ENCODE data around the gene TOR3A.
"Not testable (repeated sequence)": the region's sequence is repeated elsewhere in the genome, so short reads cannot be mapped to it uniquely, and the experiment has no call there.

The TOR3A gene

DNA sequence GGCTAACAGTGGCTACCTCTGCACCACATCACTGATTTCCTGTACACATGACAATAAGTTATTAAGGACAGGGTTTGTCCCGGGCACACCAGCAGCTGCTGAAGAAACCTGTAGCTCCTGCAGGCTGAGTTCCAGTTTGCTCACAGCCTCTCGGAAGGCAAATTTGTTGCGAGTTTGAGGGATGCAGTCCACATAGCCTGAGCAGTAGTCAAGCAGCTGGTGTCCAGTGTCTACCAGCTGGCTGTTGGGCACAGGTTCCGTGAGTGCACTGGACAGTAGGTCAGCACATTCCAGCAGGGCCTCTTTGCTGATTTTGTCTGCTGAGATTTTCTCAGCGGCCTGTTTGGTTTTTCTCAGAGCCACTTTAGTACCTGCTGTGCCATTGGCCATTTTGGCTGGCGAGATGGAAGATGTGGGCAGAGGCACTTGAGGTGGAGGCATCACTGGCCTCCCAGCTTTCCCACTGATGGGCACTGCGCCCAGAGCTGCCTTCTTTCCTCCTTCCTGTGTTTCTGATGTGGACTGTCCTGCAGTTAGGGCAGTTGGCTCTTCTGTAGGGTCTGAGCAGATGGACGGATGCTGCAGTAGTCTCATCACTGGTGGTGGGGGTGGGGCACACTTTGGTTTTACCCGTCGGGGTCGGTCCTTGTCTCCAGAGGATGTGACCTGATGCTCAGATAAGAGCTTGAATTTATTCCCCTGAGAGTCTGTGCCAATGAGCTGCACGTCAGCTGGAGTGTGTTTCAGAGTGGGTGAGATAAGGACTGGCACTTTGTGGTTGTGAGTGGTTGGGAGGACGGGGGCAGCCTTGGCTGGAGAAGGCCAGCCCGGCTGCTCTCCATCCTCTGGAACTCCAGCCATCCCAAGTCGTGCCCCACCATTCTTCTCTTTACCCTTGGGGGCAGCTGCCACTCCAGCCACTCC is 26.1 kb downstream of the TOR3A start:
- DNase-seq (ENCODE audit: low spot score), result no peak

DNA sequence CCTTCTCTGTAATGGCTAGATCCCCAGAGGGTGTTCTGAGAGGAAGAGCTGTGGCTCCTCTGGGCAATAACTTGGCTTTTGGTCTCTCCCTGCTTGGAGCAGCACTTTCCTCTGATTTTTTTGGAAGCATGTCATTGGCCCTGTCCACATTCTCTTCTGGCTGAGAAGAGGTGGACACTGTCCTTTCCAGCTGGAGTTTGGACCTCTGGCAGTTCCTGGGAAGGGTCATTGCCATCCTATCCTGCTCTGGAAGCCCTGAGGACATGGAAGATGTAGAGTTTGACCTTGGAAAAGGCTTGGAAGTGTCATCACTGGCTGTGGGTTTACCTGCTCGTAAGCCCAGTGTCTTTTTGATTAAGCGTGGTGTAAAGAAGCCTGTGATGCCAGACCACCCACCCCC is 26.8 kb downstream of the TOR3A start:
- no peak for DNase-seq (ENCODE audit: low spot score)

DNA sequence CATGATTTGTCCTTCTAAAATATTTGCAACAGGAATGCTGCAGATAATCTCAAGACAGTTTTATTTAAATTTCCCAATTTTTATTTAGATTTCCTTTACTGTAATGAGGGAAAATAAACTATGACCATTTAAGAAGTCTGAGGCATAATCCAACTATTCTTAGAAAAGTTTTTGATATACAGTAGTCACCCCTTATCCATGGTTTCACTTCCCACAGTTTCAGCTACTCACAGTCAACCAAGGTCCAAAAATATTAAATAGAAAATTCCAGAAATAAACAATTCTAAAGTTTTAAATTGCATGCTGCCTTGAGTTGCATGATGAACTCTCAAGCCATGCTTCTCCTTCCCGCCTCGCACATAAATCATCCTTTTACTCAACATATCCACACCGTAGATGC is 33.3 kb downstream of the TOR3A start:
- DNase-seq (ENCODE audit: low spot score), result no peak

DNA sequence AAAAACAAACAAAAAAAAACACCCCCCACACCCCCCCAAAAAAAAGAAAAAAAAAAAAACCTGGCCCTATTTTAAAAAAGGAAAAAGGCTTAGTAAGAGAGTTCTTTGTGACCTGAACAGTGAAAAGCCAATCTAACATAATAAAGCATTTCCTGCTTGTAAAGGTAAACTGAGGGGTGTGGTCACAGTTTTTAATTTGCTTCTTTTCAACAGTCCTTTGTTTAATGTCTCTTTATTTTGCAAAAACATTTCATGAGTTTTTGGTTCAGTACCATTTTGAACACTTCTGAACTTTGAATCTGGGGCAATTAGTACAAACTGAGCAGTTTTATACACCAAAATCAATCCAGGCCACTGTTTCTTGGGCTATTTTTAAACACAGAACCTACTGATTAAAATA is 37.6 kb downstream of the TOR3A start:
- DNase-seq (ENCODE audit: low spot score), result no peak

DNA sequence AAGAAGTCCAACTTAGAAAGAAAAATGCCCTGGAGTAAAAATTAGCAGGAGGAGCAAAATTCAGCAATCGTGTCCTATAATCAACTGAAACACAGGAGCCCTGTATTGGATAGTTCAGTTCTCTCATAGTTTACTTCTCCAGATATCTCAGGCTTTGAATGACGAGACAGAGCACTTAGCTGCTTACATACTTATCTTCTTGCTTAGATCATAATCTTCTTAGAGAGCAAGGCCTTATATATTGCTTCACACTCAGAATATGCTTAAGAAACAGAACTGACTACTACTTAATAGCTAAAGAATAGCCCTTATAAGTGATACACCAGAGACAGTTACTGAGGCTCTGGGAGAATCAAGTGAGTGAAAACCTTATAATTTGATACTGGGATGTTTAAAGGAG is 38.9 kb downstream of the TOR3A start:
- DNase-seq (ENCODE audit: low spot score), result no peak

DNA sequence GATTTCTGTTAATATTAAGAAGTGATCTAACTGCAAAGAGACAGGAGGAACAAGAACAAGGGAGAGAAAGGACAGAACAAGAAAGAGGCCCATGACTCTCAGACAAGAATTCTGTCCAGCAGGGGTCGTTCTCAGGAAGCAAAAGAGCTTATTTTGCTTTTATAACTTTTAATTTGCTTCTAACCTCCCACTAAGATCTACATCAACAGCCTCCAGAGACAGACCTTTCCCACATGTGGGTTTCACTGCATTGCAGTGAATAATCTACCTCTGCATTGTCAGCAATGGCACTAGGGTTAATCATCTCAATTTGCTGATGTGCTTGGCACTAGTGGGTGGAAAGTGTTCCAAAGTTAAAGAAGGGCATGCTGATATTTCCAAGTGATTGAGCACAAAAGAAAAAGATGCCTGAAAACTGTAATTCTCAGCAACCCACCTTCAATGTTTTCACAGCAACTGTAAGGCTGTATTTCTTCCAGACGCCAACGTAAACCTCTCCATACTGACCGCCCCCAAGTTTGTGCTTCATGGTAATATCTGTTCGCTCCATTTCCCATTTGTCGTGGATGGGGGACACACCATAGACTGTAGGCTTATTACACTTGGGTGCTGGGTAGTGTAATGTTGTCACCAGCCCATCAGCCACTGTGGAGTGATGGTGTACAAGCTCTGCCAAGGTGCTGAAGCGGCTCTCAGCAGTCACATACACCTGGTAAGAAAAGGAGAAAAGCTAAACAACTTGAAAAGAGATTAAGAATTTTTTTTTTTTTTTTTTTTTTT is 39.5 kb downstream of the TOR3A start:
- DNase-seq (ENCODE audit: low spot score), result peak; percentile 44

DNA sequence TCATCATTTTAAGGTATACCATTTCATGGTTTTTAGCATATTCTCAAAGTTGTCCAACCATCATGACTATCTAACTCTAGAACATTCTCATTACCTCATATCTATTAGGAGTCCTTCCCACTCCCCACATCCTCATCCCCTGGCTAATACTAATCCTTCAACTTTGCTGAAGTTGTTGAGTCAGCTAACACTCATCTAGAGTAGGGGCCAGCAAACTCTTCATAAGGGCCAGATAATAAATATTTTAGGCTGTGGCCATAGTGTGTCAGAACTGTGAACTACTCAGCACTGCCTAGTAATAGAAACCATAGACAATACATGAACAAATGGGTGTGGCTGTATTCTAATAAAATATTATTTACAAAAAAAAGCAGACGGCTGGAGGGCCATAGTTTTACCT is 43.0 kb downstream of the TOR3A start:
- DNase-seq (ENCODE audit: low spot score), result no peak

DNA sequence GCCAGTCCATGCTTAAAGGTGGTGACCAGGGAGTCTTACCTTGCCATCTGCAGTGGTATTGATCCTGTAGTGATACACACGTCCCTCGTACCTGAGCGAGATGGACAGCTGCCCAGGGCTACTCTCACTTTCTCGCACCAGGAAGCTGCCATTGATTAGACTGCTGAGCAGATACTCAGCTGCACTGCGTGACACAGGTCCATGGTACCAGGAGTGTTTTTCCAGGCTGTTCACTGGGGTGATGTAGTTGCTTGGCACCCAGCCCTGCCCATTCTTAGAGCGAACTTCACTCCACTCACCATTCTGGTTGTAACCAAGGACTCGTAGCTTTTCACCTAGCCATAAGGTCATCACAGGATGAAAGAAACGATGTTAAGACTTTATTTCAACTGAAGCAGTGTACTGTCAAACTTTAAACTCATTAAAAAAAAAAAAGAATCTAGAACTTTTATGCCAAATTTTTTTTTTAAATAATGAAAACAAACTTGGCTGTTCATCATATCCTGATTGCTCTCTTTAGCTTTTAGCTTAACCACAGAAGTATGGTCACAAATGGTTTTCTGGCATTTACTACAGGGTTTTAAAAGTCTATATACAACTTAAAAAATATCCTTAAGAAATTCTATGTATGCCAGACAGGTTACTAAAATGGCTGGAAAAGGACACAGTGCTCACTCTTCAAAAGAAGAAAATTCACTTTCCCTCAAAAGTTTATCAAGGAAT is 44.6 kb downstream of the TOR3A start:
- no peak for DNase-seq (ENCODE audit: low spot score)

DNA sequence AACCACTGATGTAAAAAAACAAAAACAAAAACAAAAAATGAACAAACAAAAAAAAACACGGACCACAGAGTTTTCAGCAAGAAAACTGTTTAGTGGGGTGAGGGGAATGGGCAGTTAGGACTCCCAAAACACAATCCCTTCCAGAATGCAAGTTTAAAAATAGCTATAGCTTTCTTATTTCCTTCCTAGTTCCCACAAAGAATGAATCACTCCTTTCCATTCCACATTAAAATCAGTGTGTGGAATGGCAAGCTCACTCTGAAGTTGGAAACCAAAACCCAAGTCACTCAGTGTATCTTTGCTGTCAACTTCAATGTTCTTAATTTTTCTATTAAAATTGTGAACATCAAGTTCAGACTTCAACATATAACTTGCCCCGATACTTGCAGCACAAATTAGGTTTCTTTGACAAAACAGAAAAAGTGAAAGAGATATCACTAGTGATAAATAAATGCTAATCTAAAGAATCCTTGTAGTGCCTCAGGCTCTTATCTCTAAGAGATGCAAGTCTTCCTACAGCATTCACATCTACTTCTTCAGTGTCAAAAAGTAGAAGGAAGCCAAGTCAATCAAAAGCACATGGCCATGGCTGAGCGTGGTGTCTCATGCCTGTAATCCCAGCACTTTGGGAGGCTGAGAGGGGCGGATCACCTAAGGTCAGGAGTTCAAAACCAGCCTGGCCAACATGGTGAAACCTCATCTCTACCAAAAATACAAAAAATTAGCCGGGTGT is 45.5 kb downstream of the TOR3A start:
- DNase-seq (ENCODE audit: low spot score), result no peak

DNA sequence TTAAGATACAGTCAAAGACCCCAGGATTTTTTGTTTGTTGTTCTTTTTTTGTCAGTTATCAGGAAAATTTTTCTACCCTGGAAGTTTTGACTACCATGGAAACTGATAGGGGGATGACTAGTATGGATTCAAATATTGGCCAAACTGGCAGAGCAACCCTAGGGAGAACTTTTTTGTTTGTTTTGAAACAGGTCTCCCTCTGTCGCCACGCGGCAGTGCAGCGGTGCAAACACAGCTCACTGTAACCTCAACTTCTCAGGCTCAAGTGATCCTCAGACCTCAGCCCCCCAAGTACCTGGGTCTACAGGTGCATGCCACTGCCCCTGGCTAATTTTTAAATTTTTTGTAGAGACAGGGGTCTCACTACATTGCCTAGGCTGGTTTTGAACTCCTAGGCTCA is 46.6 kb downstream of the TOR3A start:
- DNase-seq (ENCODE audit: low spot score), result no peak

DNA sequence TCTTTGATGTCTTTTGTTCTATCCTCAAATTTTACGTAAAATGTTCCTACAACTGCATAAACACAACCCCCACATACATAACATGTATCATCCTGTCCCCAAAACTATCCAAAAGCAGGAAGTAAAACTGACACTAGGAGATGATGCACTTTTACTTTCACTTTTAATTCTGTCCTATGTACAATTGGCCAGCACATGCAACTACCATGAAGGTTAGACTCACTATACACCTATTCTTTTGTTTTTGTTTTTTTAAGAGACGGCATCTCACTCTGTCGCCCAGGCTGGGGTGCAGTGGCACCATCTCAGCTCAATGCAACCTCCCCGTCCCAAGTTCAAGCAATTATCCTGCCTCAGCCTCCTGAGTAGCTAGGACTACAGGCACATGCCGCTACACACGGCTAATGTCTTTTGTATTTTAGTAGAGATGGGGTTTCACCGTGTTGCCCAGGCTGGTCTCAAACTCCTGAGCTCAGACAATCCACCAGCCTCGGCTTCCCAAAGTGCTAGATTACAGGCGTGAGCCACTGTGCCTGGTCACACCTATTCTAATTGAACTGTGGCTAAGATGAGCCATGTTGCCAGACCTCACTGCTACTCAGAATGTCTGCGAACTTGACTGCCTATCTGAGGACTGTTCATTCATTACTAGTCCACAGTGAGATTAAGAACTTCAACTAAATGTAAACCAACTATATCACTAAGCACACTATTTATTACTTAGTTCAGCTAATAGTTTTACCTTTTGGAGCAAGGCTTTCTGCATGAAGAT is 48.0 kb downstream of the TOR3A start:
- peak; percentile 11 for DNase-seq (ENCODE audit: low spot score)

DNA sequence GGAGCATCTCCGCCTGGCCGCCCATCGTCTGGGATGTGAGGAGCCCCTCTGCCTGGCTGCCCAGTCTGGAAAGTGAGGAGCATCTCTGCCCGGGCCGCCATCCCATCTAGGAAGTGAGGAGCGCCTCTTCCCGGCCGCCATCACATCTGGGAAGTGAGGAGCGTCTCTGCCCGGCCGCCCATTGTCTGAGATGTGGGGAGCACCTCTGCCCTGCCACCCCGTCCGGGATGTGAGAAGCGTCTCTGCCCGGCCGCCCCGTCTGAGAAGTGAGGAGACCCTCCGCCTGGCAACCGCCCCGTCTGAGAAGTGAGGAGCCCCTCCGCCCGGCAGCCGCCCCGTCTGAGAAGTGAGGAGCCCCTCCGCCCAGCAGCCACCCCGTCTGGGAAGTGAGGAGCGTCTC is 53.3 kb downstream of the TOR3A start:
- not testable (repeated sequence) for DNase-seq (ENCODE audit: low spot score)

DNA sequence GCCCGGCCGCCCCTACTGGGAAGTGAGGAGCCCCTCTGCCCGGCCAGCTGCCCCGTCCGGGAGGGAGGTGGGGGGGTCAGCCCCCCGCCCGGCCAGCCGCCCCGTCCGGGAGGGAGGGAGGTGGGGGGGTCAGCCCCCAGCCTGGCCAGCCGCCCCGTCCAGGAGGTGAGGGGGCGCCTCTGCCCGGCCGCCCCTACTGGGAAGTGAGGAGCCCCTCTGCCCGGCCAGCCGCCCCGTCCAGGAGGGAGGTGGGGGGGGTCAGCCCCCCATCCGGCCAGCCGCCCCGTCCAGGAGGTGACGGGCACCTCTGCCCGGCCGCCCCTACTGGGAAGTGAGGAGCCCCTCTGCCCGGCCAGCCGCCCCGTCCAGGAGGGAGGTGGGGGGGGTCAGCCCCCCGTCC is 53.8 kb downstream of the TOR3A start:
- not testable (repeated sequence) for DNase-seq (ENCODE audit: low spot score)

DNA sequence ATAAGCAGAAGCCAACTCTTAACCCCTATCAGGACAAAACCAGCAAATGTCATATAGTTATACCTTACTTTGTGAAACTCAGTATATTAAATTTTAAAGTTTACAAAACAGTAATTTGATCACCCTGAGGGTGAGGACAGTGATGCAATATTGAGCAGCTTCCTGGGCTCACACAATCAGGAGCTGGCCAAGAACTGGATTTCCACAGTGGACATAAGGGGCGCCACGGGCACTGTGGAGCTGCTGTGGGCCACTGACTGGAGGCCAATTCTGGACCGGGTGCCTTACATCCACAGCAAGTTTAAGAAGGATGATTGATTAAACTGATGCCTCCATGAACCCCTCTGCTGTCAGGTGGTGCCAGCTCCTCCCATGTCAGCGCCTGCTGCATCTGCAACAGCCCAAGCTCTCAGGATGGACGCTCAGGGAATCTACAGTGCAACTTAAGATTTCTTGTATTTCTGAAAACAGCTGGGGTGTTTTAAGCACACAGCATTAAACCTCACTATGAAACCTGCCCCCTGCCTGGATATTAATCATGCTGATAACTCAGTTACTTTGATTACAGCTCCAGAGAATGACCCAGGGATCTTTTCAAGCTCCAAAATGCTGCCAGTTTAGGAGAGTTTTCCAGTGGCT is 55.9 kb downstream of the TOR3A start:
- DNase-seq (ENCODE audit: low spot score), result no peak

DNA sequence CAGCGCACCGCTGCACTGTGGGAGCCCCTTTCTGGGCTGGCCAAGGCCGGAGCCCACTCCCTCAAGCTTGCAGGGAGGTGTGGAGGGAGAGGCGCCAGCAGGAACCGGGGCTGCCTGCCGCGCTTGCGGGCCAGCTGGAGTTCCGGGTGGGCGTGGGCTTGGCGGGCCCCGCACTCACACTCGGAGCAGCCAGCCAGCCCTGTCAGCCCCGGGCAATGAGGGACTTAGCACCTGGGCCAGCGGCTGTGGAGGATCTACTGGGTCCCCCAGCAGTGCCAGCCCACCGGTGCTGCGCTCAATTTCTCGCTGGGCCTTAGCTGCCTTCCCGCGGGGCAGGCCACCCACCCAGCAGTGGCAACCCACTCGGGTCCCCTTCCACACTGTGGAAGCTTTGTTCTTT is 56.9 kb downstream of the TOR3A start:
- DNase-seq (ENCODE audit: low spot score), result not testable (repeated sequence)

DNA sequence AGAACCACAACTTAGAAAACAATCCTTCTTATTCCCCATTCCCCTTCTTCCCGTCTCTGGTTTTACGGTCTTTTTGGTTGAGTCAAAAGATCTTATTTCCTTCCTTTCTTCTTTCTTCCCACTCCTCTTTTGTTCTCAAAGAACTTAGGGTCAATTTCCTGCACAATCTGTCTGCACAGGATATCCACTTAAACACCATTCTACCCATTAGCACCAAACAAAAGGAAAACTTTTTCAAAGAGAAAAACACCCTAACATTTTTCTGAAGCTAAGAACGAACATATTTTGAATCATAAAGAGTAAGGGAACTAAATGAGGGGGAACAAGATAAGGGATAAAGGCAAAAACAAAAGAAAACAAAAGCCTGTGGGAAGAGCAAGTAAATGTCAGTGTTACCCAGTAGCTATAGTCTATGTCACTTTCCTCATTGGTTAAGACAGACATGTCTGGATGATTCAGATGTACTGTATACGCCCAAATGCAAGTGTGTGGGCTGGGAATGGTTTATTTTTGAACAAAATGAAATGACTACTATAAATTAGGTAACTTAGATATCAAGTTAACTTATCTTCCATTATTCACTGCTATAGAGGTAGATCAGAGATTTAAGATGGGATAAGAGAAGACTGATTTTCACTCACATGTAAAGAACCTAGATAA is 59.9 kb downstream of the TOR3A start:
- DNase-seq (ENCODE audit: low spot score), result no peak

DNA sequence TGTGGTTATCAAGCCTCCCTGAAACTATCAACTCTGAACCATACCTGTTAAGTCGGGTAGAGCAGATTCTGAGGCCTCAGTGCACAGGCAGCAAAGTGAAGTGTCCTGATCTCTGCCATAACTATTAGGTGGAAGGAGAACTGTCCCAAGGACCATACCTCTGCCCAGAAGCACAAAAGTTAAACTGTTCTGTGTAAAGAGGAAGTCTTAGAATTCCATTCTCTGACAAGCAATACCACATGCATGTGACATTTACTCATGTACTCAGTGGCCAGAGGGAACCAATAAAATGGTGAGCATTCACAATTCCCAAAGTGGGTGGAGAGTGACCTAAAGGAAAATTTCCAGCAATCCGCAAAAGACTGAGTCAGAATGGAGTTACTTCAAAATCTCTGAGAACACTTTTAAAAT is 61.0 kb downstream of the TOR3A start:
- DNase-seq (ENCODE audit: low spot score), result no peak

DNA sequence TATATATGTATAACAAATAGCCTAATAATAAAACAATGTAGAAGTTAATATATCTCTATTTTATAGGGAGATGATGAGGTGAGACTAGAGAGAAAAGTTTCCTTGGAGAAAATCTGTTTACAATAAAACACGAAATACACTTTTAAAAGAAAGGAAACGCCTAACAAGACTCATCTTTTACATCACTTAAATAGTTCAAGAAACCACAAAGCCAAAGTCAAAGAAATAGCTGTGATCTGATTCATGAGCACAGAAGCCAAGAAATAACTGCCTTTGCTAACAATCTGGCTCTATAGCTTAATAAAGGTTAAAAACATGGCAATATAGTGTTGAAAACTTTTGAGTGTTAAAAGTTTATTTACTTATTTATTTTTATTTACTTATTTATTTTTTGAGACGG is 61.5 kb downstream of the TOR3A start:
- DNase-seq (ENCODE audit: low spot score), result no peak

DNA sequence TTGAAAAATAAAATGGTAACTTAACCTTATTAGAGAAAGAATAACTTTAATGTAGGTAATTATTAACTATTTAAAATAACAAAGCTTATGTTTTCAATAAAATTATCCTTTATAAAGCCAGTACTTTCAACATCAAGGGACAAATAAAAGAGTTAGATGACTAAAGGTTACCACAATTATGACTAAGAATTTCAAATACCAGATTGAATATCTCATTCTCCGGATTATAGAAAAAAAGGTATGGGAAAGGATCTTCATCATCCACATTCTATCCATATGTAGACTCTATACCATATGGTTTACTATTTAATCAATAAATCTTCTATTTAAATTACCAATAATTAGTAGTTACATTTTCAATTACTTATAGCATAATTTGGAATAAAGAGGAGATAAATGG is 62.8 kb downstream of the TOR3A start:
- DNase-seq (ENCODE audit: low spot score), result no peak

DNA sequence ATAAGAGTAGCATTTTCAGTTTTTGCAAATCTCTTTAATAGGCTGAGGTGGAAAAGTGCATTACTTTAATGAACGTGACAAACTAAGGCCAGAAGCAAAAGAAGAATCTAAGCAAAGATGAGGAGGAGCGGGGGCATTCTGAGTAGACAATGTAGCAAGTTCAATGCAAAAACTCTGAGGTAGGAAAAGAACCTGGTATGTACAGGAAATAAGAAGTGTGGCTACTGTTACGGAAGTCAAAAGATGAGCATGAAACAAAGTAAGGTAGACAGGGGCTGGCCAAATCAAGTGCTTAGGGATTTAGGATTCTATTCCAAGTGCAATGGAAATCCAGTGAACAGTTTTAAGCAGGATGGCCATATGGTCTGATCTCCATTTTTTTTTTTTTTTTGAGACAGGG is 63.7 kb downstream of the TOR3A start:
- no peak for DNase-seq (ENCODE audit: low spot score)

Data from HuH-7 (cell line).